Astrocyte (in vitro differentiated cells and primary cell): ENCODE data around the gene INSC. TPM values are rescaled to one million over a fixed set of nuclear protein-coding genes. Genes with fewer than 3 reads are reported as not detected.

Source experiments
- DNase-seq: peaks from one replicate; pipeline ENCODE4 v3.0.0-alpha.2; 2010; ENCODE audit warnings: low read depth
- FAIRE-seq: peaks from 2 replicates; lab custom pipeline; 2011; peaks lifted over from hg19 to GRCh38; lab: Jason Lieb, UNC
- H2AFZ ChIP-seq: 2 replicates; pipeline ENCODE4 v1.6.0; 2012; ENCODE audit warnings: low read depth, low read length, inconsistent platforms
- H3K27ac ChIP-seq: 2 replicates; pipeline ENCODE4 v1.5.1; 2011; ENCODE audit warnings: low read depth, low read length, inconsistent platforms
- H3K27me3 ChIP-seq: 2 replicates; pipeline ENCODE4 v1.6.0; 2011; ENCODE audit warnings: low read length, inconsistent platforms; ENCODE audit not compliant: insufficient read depth
- H3K36me3 ChIP-seq: 2 replicates; pipeline ENCODE4 v1.5.1; 2011; ENCODE audit warnings: low read length, inconsistent platforms; ENCODE audit not compliant: insufficient read depth
- H3K4me1 ChIP-seq: 2 replicates; pipeline ENCODE4 v1.5.1; 2011; ENCODE audit warnings: low read length, inconsistent platforms; ENCODE audit not compliant: insufficient read depth
- H3K4me2 ChIP-seq: 2 replicates; pipeline ENCODE4 v1.6.0; 2012; ENCODE audit warnings: low read length, inconsistent platforms
- H3K4me3 ChIP-seq: 2 replicates; pipeline ENCODE4 v1.5.1; 2011; ENCODE audit warnings: low read depth, mild to moderate bottlenecking, low read length, inconsistent platforms; ENCODE audit not compliant: insufficient read depth
- H3K79me2 ChIP-seq: 2 replicates; pipeline ENCODE4 v1.6.0; 2012; ENCODE audit warnings: mild to moderate bottlenecking, low read length, inconsistent platforms; ENCODE audit not compliant: insufficient read depth
- H3K9ac ChIP-seq: 2 replicates; pipeline ENCODE4 v1.6.0; 2012; ENCODE audit warnings: mild to moderate bottlenecking, low read length, inconsistent platforms
- H3K9me3 ChIP-seq: 2 replicates; pipeline ENCODE4 v1.5.1; 2012; ENCODE audit warnings: low read depth, mild to moderate bottlenecking, low read length, inconsistent platforms; ENCODE audit not compliant: insufficient read depth
- H4K20me1 ChIP-seq: 2 replicates; pipeline ENCODE4 v1.6.0; 2012; ENCODE audit warnings: low read length, inconsistent platforms; ENCODE audit not compliant: insufficient read depth
- H3K27ac Mint-ChIP-seq: one replicate; pipeline ENCODE4 v1.8.0; 2021; ENCODE audit warnings: mild to moderate bottlenecking, mixed read lengths; ENCODE audit not compliant: unreplicated experiment
- H3K27me3 Mint-ChIP-seq: one replicate; pipeline ENCODE4 v1.8.0; 2021; ENCODE audit warnings: low read depth, mixed read lengths; ENCODE audit not compliant: unreplicated experiment
- H3K36me3 Mint-ChIP-seq: one replicate; pipeline ENCODE4 v1.8.0; 2021; ENCODE audit warnings: low read depth, mixed read lengths; ENCODE audit not compliant: unreplicated experiment
- H3K4me1 Mint-ChIP-seq: one replicate; pipeline ENCODE4 v1.8.0; 2021; ENCODE audit warnings: low read depth, mixed read lengths; ENCODE audit not compliant: unreplicated experiment
- H3K4me3 Mint-ChIP-seq: one replicate; pipeline ENCODE4 v1.8.0; 2021; ENCODE audit warnings: mild to moderate bottlenecking, moderate library complexity, mixed read lengths; ENCODE audit not compliant: unreplicated experiment
- H3K9me3 Mint-ChIP-seq: one replicate; pipeline ENCODE4 v1.8.0; 2021; ENCODE audit warnings: mild to moderate bottlenecking, mixed read lengths; ENCODE audit not compliant: unreplicated experiment
- CTCF ChIP-seq: IDR thresholded peaks from 2 replicates; pipeline ENCODE4 v1.5.1; 2011; ENCODE audit warnings: low read depth, mild to moderate bottlenecking, inconsistent platforms, low read length, moderate library complexity; ENCODE audit not compliant: insufficient read depth
- EZH2 ChIP-seq: IDR thresholded peaks from 2 replicates; pipeline ENCODE4 v1.6.1; 2012; ENCODE audit warnings: mild to moderate bottlenecking, low read length, inconsistent platforms; ENCODE audit not compliant: insufficient read depth
- total RNA-seq: library from RNA; stranded (reverse); gene quantifications from 2 replicates; pipeline ENCODE4 v1.2.1, GENCODE V29; 2021

Gene INSC
- total RNA-seq, 1 donor from 2014 or later = not detected

GRCh38 chr11:15119826-15120225 lies 5.1 kb downstream of the INSC start:
- Histone ChIP-seq H3K36me3 (no peaks in the 10 kb centered on the region), H3K4me2 (no peak overlapping the region), H2AFZ (no peak overlapping the region), H3K4me3 (no peak overlapping the region), H4K20me1 (no peaks in the 10 kb centered on the region), H3K4me1 (peaks cover 13% of the 10 kb centered on the region), H3K79me2 (no peaks in the 10 kb centered on the region), H3K9ac (no peak overlapping the region), H3K27ac (no peak overlapping the region), H3K9me3 (no peaks in the 10 kb centered on the region), H3K27me3 (no peaks in the 10 kb centered on the region)
- H3K27ac Mint-ChIP-seq = no peak overlapping the region
- TF ChIP-seq EZH2 (no peak), CTCF (no peak)
- DNase-seq (no peak), FAIRE-seq (no peak)
- no peaks in the 10 kb centered on the region for H3K9me3 Mint-ChIP-seq
- no peaks in the 10 kb centered on the region for H3K36me3 Mint-ChIP-seq
- H3K4me1 Mint-ChIP-seq = peaks cover 22% of the 10 kb centered on the region
- H3K27me3 Mint-ChIP-seq = peaks cover 16% of the 10 kb centered on the region
- H3K4me3 Mint-ChIP-seq = no peak overlapping the region

- no peaks in the 10 kb centered on the region for H3K9me3 Mint-ChIP-seq
- H3K4me1 Mint-ChIP-seq = peaks cover 19% of the 10 kb centered on the region
- peak overlapping the region; percentile 37 for H3K27ac Mint-ChIP-seq
- Histone ChIP-seq H3K9ac (no peak overlapping the region), H3K27ac (no peak overlapping the region), H2AFZ (no peak overlapping the region), H3K27me3 (no peaks in the 10 kb centered on the region), H3K36me3 (no peaks in the 10 kb centered on the region), H3K79me2 (no peaks in the 10 kb centered on the region), H3K4me3 (no peak overlapping the region), H3K9me3 (no peaks in the 10 kb centered on the region), H3K4me1 (peaks cover 15% of the 10 kb centered on the region), H4K20me1 (no peaks in the 10 kb centered on the region), H3K4me2 (peak overlapping the region; percentile 68)
- DNase-seq (peak; percentile 83), FAIRE-seq (peak; percentile 98)
- no peak overlapping the region for H3K4me3 Mint-ChIP-seq
- TF ChIP-seq CTCF (no peak), EZH2 (no peak)
- H3K36me3 Mint-ChIP-seq = no peaks in the 10 kb centered on the region
- H3K27me3 Mint-ChIP-seq = no peaks in the 10 kb centered on the region
Measured at GRCh38 chr11:15123849-15124248, 9.1 kb downstream of the INSC start.

- FAIRE-seq = no peak
- Mint-ChIP-seq H3K36me3 (no peaks in the 10 kb centered on the region), H3K27me3 (no peaks in the 10 kb centered on the region), H3K9me3 (no peaks in the 10 kb centered on the region), H3K4me1 (peaks cover 17% of the 10 kb centered on the region), H3K4me3 (no peak overlapping the region), H3K27ac (no peak overlapping the region)
- Histone ChIP-seq H4K20me1 (no peaks in the 10 kb centered on the region), H3K9ac (no peak overlapping the region), H3K9me3 (no peaks in the 10 kb centered on the region), H3K27me3 (no peaks in the 10 kb centered on the region), H3K4me2 (peak overlapping the region; percentile 68), H3K27ac (no peak overlapping the region), H3K4me1 (peaks cover 15% of the 10 kb centered on the region), H3K4me3 (no peak overlapping the region), H3K36me3 (no peaks in the 10 kb centered on the region), H2AFZ (no peak overlapping the region), H3K79me2 (no peaks in the 10 kb centered on the region)
- no peak for DNase-seq
- TF ChIP-seq EZH2 (no peak), CTCF (no peak)
Measured at GRCh38 chr11:15124528-15124927, 9.8 kb downstream of the INSC start.
